ENCODE measurements around the gene NPIPB12. TPM values are rescaled to one million over a fixed set of nuclear protein-coding genes. Genes with fewer than 3 reads are reported as not detected.

Gene NPIPB12
- total RNA-seq, 1 donor: 38.7 TPM

Other genes starting within 250 kb of the NPIPB12 start
- 2.8 TPM for gene NPIPB11, start 99.7 kb downstream of the NPIPB12 start, total RNA-seq
- gene BOLA2, start 52.1 kb downstream of the NPIPB12 start, total RNA-seq: 12.9 TPM
- gene SLX1B, start 51.9 kb downstream of the NPIPB12 start, total RNA-seq: 10.9 TPM
- gene SULT1A4, start 46.5 kb downstream of the NPIPB12 start, total RNA-seq: 8.1 TPM
- 29.7 TPM for gene SPN, start 156.8 kb upstream of the NPIPB12 start, total RNA-seq
- 0.21 TPM for gene QPRT, start 172.8 kb upstream of the NPIPB12 start, total RNA-seq
- gene C16orf54, start 239.6 kb upstream of the NPIPB12 start, total RNA-seq: 87.9 TPM